HG03139 (cell line): ENCODE measurements around the gene STIMATE.

Experiments
- ATAC-seq: cut with Tn5 transposase; IDR thresholded peaks from one replicate; pipeline ENCODE4 v1.9.1; 2021; ENCODE audit not compliant: unreplicated experiment

Gene STIMATE

DNA sequence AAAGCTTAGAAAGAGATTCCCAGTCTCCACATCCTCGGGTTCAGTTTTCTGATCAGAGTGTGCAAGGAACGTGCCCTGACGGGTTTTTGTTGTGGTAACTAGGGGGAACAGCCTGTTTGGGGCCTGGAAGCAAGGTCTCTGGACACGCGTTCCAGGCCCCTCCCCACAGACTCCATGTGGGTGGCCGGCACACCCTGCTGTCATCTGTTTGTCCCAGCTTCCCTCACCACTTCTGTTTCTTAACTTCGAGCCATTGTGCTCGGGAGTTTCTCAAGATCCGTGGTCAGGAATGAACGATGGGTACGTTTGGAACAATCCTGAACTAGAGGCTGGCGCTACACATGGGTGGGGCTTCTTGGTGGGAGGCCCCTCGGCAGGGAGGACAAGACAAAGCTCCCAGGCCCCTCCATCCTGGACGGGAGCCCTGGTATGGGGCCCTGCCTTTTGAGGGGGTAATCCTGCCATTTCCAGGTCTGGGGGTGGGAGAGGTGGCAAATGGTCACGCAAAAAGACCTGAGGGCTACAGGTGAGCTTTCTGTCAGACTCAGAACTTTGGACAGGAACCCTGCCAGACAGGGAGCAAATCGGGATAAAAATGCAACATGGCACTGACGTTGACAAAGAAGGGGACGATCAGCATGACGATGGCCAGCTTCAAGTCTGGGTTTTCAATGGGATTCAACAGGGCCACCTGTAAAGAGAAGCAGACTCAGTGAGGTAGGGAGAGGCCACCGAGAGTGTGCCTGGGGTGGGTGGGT lies 54.1 kb downstream of the STIMATE start:
- ATAC-seq: no peak

DNA sequence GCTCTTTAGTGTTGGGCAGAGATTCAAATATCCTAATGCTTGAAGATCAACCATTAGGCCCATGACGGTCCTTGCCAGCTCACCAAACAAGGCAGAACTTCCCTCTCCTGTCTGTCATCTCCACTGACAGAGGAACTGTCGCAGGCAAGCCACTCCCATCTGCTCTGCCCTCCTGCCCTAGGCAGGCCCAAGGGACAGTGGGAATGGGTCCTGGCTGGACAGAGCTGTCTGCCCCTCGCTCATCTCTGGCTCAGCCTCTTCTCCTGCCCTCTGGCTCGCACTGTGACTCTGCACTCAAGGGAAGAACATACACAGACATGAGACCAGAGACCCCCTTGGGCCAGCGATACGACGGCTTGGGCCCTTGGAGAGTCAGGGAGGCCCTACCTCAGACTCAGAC lies 54.9 kb downstream of the STIMATE start:
- ATAC-seq: no peak

DNA sequence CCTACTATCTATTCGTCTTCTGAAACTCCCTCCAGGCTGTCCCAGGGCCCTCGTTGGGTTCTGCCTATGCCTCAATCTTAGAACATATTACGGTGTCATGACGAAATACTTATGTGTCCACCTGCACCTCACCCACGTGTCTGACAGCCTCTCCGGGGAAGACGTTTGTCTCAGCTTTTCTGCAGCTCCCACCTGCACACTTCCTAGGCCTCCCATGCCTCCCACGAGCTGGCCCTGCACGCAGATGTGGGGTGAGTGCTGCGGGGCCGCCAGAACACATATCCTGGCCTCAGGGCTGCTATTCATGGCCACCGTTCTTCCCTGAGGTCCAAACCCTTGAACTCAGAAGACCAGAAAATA lies 55.4 kb downstream of the STIMATE start:
- ATAC-seq: no peak

DNA sequence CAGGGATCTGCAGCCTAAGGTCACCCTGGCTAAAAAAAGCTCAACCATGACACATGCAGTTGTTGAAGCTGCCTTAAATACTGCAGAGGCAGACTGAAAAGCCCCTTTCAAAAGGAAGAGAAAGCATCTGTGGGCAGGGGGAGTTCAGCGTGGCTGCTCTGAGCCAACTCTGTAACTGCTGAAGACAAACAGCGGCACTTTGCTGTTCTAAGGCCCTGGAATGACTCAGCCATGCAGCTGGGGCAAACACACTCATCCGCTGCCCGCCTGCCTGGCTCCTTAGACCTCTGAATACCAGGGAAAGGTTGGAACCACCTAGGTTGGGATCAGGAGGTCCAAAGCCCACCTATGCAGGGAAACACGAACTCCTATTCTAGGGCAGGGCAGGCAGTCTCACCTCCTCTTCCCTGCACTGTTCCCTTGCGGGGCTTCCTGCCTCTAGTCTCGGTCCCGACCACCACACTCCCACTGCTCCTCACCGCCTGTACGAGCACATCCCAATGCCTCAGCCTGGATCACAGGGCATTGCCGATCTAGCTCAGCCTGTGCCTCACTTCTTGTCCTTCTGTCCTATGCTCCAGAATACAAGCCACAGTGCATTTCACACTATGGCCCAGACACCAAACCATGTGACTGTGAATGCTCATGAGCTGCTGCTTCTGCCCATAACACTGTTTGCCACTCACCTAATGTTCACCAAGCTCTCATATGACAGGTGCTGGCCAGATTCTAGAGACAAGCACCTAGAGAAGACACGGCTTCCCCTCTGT lies 56.0 kb downstream of the STIMATE start:
- ATAC-seq: no peak

DNA sequence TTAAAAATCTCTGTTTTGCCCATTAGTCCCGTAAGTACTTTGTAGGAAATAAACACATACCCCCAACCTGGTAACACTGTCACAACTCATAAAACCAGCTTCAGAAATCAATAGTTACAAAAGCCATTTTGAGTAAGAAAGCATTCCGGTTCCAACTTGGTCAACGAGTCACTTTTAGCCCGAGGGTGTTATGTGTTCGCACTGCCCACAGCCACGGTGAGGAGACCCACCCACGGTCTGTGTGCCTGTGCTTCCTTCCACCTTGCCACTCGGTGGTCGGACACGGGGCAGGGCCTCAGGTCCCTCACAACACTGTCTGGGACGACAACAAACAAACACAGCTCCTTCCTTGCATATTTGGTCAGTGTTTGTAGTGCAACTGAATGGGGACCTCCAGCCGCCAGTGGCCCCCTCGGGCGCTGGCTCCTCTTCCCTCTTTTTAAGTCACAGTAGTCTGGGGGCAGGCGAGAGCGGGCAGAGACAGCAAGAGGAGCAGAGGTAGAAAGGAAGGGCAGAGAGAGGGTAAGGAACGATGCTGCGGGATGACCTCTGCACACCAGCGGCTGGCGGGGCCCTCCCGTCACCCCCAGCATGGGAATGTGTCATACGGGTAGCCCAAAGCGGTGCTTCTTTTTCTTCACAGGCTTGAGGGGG lies 57.3 kb downstream of the STIMATE start:
- ATAC-seq: no peak

DNA sequence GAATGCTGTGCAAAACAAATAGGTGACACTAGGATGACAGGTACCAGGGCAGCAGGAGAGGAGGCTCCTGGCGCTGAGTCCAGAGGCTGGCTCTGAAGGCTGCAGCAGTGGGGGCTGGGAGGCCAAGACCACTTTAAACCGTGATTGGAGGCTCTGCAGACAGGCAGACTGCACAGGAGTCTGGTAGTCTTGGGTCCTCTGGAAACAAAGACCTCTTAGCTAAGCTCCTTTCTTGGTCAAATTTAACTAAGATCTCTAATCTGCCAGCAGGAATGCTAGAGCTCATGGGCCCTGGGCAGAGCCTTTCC lies 58.1 kb downstream of the STIMATE start:
- no peak for ATAC-seq

DNA sequence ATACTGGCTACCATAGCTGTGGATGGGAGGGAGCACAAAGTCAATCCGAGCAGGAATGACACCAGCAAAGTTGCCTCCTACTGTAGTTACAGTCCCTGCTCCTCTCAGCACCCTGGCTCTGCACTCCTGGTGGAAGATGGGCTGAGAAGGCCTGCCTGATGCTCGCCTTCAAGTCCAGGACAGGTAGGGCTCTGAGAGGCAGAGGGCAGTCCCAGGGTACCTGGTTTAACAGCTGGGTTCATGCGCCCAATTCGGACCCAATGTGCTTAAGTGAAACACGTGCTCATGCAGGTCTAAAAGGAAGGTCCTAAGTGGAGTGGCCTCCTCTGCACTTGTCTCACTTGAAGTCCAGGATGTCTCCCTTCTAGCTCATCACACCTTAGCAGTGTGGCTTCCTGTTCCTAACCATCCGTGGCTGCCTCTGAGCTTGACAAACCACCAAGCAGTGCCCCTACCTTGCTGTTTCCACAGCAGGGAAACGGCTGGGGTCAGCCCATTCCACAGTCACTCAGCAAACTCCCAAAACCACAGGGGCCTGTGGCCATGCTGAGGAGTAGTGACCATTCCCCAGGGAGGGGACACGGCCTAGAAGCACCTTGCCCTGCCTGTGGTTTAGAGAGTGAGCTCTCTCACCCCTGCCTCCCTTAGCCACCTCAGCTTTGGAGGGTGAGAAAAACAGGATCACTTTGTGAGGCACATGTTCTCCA lies 58.6 kb downstream of the STIMATE start:
- no peak for ATAC-seq

DNA sequence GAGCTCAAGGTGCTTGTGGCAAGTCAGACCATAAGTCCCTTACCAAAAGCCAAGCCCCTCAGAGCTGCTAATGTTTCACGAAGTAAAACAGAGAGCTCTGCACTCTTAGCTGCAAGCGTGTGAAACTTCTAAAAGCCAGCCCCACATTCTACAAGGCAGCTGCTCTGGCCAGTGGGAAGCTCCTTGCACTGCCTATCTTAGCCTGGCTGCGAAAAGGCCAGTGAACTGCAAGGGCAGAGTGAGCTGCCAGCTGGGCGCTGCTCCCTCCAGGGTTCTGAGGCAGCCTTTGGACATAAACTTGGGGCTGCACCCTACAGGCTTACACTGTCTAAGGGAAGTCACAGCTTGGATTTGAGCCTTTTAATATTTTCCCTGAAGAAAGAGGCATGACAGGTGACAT lies 60.4 kb downstream of the STIMATE start:
- no peak for ATAC-seq

DNA sequence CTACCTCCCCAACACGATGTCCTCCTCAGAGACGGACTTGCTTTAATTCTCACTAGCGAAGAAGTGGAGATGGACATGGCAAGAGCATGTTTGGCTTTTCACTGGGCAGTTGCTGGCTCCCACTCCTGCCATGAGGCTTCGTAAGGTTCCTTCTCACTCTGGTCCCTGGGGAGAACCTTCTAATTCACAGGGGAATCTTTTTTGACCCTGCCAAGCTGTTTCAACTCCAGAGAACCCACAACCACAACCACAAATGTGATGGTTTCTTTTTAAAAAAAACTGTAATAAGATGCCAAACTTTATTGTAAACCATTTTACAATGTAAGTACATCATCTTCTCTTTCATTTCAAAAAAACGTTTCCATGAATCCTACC lies 60.9 kb downstream of the STIMATE start:
- no peak for ATAC-seq

DNA sequence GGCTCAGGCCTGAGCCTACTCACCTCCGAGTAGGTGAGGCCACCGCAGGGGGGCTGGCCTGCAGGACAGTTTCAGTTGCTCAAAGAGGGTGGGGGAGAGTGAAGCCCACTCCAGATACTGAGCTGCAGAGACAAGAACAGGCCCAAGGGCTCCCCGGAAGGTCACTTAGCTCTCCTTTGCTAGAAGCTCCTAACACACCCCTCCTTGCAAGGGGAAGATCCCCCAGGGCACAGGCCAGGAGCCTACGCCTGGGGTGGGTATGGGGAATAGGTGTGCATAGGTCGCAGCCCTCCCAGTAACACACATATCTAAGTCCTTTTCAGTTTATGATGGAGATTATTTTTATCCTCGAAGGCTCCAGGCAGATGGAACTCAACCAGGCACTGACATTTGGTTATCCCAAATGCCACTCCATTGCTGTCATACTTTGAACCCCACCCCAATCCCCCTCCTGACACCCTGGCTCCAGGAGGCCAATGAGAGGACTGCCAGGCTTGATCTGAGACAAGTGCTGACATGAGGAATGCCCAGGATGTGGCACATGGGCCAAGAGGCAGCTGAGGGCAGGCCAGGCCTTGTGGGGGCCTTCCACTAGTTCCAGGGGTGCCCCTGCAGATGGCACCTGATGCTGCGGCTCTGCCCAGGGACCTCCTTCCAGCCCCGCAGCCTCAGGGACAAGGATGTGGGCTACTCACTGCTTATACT lies 61.4 kb downstream of the STIMATE start:
- ATAC-seq: no peak

DNA sequence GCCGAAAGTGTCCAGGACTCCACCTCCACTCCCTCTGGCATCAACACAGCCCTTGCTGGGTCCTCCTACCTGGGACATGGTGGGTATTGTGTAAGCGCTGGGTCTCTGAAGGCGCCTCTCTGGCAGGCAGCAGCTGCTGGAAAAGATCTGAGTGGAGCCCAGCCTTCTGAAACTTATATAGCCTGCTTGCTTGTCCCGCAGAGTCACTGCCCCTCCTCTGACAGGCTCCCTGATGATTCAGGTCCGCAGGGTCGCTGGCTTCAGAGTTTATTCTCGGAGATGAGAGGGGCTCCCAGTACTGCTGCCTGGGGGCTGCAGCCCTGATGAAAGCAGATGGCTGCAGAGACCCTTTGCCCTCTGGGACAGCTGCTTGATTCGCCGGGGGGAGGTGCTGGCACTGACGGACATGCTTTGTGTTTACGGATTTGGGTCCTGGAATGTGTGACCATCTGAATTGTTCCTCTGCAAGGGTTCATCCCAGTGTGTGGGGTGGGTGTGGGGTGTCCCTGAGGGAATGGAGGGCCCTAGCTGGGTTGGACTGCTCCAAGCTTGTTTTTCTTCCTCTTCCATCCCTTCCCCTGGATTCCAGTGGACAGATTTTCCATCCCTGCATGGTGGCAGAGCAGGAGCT lies 62.4 kb downstream of the STIMATE start, which contains the start of gene MUSTN1:
Gene MUSTN1, minus strand, starts transcription at position 149 of the 631 bp plus-strand sequence. Its CDS starts 71 bp downstream, at position 78.
- no peak for ATAC-seq

DNA sequence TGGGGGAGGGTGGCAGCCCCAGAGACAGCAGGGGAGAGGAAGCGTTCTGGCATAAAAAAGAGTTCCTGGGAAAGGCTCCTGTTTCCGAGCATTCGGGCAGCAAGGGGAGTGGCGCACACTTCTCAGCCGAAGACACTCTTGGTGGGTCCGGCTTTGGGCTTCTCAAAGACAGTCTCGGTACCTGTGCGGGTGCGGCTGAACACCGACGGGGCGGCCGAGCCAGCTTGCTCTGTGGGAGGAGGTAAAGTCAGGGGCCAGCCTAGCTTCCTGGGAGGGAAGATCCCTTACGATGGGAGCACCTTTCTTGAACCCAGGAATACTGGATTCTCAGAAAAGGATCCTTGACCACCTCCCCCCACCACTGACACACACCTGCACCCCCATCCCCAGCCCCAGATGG lies 64.1 kb downstream of the STIMATE start:
- no peak for ATAC-seq

DNA sequence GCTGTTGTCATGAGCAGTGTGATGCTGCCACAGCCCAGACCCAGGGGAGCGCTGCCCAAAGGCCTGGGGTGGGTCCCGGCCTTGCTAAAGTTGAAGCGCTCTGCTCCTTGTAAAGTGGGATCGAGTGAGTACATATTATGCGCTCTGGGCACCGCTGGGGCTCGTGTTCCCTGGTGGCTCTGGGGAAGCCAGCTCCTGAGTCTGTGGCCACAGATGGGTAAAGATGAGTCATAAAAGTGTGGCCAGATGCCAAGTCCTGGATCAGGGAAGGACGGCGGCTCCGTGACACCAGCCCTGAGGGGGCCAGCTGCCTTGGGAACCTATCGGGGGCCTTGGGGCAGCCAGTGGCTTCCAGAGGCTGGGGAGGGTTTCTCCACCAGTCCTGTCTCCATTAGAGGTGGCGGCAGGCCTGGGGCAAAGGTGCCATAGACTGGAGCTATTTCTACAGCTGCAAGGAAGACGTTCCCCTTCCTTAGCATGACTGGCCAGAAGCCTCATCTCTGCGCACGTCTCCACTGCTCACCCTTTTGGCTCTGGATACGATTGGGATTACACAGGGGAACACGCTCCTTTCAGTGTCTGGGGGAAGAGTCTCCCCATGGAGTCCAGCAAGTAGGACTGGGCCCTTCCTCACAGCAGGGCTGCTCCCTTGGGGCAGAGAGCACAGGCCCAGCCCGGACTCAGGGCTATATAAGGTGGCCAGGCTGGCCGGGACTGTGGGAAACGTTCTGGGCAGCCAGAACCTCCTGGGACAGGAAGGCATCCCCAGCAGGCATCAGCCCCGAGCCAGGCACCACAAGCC lies 65.6 kb downstream of the STIMATE start:
- ATAC-seq: no peak

DNA sequence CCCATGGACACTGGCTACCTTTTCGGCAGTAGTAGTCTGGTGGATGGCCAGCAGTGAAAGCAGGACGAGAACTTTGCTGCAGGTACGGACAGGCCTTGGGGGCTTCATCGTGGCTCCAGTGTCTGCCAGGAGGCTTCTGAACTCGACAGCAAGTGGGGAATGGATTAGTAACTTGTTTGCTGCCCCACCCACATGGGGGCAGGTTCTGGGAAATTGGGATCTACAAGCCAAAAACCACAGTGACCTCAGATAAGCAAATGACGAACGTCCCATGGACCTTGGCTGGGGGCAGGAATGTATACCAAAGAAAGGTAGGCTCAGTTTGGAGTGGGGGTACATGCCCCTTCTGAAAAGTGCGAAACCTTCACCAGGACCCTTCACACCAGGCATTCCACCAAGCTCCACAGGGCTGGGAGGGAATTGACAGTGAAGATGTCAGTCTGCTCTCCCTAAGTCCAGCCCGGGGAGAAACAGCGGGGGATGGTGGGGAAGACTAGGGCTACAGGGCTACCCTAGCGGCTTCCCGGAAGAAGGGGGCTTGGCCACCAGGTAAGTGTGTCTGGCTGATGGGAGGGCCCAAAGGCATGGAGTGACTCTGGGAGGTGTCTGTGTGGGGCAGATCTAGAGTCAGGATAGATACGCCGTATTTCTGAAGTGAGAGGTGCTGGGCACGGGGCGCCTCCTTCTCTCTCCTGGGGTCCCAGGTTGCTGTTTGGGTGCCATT lies 66.7 kb downstream of the STIMATE start, which contains the start of gene ITIH4:
Gene ITIH4, minus strand, starts transcription at position 138 of the 724 bp plus-strand sequence. Its CDS starts 30 bp downstream, at position 108.
- no peak for ATAC-seq

DNA sequence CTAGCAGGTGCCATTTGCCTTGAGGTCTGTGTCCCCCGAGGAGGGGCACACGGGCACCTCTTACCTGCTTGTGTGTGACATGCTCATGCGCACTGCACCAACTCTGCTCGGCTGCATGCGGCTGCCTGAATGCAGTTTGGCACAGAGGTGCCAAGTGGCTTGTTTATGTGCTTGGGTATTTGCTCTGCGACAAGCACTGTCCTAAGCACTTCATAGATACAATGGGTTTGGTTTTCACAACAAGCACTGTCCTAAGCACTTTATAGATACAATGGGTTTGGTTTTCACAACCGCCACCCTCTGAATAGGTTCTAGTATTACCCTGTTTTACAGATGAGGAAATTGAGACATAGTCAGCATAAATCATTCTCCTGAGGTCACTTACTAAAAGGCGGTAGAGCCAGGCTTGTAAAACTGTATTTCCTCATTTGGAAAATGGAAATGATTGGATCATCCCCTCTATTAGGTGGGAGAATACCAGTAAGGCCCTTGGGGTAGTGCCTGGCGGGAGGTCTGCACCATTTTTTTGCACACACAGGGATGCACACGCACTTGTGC lies 67.4 kb downstream of the STIMATE start:
- no peak for ATAC-seq

DNA sequence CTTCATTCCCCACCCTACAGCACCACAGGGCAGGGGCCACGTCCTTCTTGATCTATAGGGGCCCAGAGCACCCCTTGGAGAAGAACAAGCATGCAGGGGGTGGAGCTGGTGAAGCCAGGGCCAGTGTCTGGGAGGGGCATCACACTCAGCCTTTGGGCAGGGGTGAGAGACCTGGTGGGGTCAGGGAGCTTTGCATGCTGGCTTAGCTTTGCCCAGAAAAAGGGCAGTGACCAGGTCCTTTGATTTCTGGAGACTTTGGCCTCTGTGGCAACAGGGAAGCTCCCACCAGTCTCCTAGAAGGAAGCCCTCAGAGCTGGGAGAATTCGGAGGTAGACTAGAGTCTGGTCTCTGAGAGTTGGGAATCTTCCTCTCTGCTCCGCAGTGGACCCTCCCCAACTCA lies 67.9 kb downstream of the STIMATE start:
- ATAC-seq: no peak

DNA sequence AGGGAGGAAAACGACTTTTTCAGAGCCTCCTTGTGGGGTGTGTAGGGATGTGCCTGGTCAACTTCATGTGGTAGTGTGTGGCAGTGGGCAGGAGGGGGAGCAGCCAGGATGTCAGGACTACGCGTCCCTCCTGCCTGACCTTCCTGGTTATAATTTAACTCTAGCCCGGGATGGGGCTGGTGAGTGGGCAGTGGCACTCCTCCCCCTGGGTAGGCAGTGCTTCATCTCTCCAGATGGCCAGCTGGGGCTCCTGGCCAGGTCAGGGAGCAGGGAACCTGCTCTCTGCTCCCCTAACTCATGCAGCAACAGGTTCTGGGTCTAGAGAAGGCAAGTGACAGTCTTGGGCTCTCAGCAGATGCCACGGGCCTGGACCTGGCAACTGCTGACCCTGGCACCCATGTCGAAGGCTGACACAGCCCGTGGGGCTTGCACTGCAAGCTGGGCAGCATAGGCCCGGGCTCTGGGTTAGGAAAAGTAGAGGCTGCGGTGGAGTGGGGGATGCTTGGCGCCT lies 69.4 kb downstream of the STIMATE start:
- no peak for ATAC-seq

DNA sequence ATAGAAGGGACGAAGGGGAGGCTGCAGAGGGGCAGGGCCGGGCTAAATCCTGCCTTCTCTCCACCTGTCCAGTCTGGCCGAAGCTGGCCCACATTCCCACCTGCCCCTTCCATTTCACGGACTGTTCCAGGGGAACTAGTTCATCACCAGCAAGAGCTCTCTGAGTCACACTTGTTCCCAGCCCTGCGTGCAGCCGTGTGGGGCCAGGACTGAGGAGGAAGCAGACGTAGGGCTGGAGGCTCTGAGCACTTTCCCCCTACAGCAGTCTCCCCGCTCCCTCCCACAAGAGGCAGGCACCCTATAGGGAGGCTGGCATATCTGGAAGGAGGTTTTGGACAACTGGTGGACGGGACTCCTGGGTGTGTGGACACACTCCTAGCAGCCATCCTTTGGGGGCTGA lies 69.9 kb downstream of the STIMATE start:
- no peak for ATAC-seq
